IPS-20b (cell line): ENCODE measurements around the gene CPXM1.
"Not testable (repeated sequence)": the region's sequence is repeated elsewhere in the genome, so short reads cannot be mapped to it uniquely, and the experiment has no call there.

Experiments used
- H3K27ac ChIP-seq: one replicate; pipeline ENCODE4 v1.5.1; 2013; ENCODE audit warnings: low read length
- H3K27me3 ChIP-seq: 2 replicates; pipeline ENCODE4 v1.6.1; 2013; ENCODE audit warnings: mild to moderate bottlenecking, low read length, inconsistent platforms; ENCODE audit not compliant: insufficient read depth
- H3K36me3 ChIP-seq: 2 replicates; pipeline ENCODE4 v1.6.1; 2013; ENCODE audit warnings: low read depth, mild to moderate bottlenecking, inconsistent platforms, low read length, moderate library complexity; ENCODE audit not compliant: insufficient read depth
- H3K4me1 ChIP-seq: 2 replicates; pipeline ENCODE4 v1.6.1; 2013; ENCODE audit warnings: mild to moderate bottlenecking, control low read depth, inconsistent platforms, low read length, moderate library complexity; ENCODE audit not compliant: insufficient read depth
- H3K4me3 ChIP-seq: 2 replicates; pipeline ENCODE4 v1.5.1; 2013; ENCODE audit warnings: mild to moderate bottlenecking, low read length, inconsistent platforms
- H3K9ac ChIP-seq: 2 replicates; pipeline ENCODE4 v1.6.1; 2013; ENCODE audit warnings: low read depth, mild to moderate bottlenecking, inconsistent platforms, low read length, moderate library complexity
- H3K9me3 ChIP-seq: 2 replicates; pipeline ENCODE4 v1.6.1; 2013; ENCODE audit warnings: mild to moderate bottlenecking, low read depth, low read length, inconsistent platforms; ENCODE audit not compliant: insufficient read depth

CPXM1 gene

DNA sequence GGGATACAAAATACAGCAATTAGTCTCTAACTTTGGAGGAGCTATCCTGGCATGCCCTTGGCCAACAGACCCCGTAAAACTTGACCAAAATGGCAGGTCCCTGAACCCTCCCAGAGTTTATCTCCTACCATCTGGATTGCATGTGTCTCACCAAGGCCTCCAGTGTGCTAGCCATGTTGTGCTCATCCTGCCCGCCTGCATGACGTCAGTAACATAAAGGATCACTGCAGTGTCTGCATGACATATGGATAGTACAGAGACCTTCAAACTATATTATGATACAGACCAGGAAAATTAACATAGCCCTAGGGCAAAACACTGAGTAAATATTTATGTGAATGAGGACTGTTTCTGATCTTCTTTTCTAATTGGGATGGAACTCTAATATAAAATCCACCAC lies 25.3 kb downstream of the CPXM1 start:
- no peaks in the 10 kb centered on the region for H3K36me3 ChIP-seq
- H3K27me3 ChIP-seq, result no peaks in the 10 kb centered on the region
- no peaks in the 10 kb centered on the region for H3K4me1 ChIP-seq
- no peak overlapping the region for H3K4me3 ChIP-seq
- peaks cover 4% of the 10 kb centered on the region for H3K9me3 ChIP-seq
- H3K27ac ChIP-seq, result no peak overlapping the region
- no peak overlapping the region for H3K9ac ChIP-seq

GRCh38 chr20:2773812-2774211 lies 26.6 kb downstream of the CPXM1 start:
- Histone ChIP-seq H3K27me3 (peaks cover 8% of the 10 kb centered on the region), H3K4me1 (no peaks in the 10 kb centered on the region), H3K36me3 (no peaks in the 10 kb centered on the region), H3K4me3 (no peak overlapping the region), H3K9ac (no peak overlapping the region), H3K27ac (no peak overlapping the region), H3K9me3 (peaks cover 4% of the 10 kb centered on the region)

DNA sequence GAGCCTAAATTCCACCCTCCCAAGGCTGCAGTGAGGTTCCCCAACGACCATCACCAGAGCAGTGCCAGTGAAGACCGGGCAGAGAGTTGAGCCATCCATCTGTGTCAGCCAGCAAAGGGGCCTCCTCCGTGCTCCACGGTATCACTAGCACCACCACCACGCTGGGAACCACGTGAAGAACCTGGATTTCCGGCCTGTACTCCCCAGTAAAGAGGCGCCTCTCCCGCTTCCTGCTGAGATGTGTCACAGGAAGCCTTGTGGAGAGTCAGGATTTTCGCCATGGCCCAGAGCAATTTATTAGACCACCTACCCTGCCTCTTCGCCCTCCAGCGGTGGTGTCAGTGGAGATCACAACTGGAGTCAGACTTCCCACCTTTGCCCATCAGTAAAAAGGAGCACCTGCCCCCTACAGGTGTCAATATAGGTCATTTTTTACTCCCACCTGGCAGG lies 28.8 kb downstream of the CPXM1 start:
- no peak overlapping the region for H3K4me3 ChIP-seq
- peaks cover 4% of the 10 kb centered on the region for H3K9me3 ChIP-seq
- no peaks in the 10 kb centered on the region for H3K4me1 ChIP-seq
- H3K27me3 ChIP-seq, result peaks cover 10% of the 10 kb centered on the region
- no peaks in the 10 kb centered on the region for H3K36me3 ChIP-seq
- no peak overlapping the region for H3K27ac ChIP-seq
- H3K9ac ChIP-seq, result no peak overlapping the region

GRCh38 chr20:2770091-2770490 lies 30.3 kb downstream of the CPXM1 start:
- H3K4me1 ChIP-seq, H3K27ac ChIP-seq, H3K4me3 ChIP-seq, H3K9me3 ChIP-seq, H3K27me3 ChIP-seq, H3K9ac ChIP-seq, H3K36me3 ChIP-seq: not testable (repeated sequence)

DNA sequence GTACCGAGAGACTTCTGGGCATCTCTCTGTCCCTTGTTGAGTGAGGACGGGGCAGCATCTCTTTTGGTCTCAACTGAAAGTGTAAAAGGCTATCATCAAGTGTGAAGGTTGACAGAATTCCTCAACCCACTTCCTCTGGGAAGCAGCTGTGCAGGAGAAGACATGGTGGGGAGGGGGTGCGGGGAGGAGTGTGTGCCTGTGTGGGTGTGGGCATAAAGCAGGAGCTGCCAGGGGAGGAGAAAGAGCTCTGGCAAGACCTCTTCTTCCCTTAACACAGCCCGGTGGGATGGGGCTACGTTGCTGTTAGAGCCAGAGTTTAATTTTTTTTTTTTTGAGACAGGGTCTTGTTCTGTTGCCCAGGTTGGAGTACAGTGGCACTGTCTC lies 31.8 kb downstream of the CPXM1 start:
- H3K9me3 ChIP-seq, result no peaks in the 10 kb centered on the region
- H3K9ac ChIP-seq, result no peak overlapping the region
- peaks cover 10% of the 10 kb centered on the region for H3K27me3 ChIP-seq
- H3K36me3 ChIP-seq, result no peaks in the 10 kb centered on the region
- H3K4me1 ChIP-seq, result no peaks in the 10 kb centered on the region
- no peak overlapping the region for H3K27ac ChIP-seq
- H3K4me3 ChIP-seq, result no peak overlapping the region

DNA sequence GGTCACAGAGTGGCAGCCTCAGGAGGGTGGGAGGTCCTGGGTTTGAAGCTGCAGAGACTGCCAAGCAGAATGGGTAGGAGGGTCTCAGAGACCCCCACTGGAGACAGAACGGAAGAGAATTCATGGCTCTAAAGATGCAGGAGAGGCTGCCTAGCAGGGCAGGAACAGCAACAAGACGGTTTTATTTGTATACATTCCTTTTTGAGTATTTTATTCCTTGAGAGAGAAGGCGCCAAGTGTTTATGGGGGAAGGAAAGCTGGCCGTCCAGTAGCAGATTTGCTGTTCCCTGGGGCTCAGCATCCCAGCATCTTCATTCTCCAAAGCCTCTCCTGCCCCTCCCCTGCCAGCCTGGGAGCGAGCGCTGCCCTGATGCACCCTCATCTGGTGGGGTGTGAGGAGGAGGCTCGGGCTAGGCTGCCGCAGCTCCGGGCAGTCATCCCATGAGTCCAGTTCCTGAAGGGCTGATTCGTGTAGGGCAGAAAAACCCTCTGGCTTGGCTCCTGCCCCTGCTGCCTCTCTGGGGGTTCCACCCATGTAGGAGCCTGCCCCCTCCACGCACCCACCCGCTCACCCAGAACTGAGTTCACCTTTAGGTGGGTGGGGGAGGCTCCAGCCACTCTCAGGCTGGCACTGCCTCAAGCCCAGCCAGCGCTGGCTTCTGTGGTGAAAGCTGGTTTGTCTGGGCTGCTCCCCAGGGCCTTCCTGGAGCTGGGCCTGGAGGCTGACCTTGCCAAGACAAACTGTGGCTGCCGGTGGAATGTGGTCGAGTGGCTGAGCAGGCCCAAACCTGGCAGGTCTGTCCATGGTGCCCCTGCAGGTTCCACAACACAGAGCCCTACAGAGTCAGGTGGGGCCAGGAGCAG lies 32.4 kb downstream of the CPXM1 start:
- Histone ChIP-seq H3K36me3 (no peaks in the 10 kb centered on the region), H3K27me3 (peaks cover 11% of the 10 kb centered on the region), H3K9me3 (no peaks in the 10 kb centered on the region), H3K4me1 (no peaks in the 10 kb centered on the region), H3K9ac (no peak overlapping the region), H3K27ac (no peak overlapping the region), H3K4me3 (no peak overlapping the region)

GRCh38 chr20:2763186-2763585 lies 37.2 kb downstream of the CPXM1 start:
- Histone ChIP-seq H3K9me3 (no peaks in the 10 kb centered on the region), H3K9ac (no peak overlapping the region), H3K27ac (no peak overlapping the region), H3K4me3 (no peak overlapping the region), H3K4me1 (peaks cover 4% of the 10 kb centered on the region; the same call in 1 of the 2 replicates), H3K36me3 (no peaks in the 10 kb centered on the region), H3K27me3 (peaks cover 3% of the 10 kb centered on the region; the same call in 1 of the 2 replicates)

DNA sequence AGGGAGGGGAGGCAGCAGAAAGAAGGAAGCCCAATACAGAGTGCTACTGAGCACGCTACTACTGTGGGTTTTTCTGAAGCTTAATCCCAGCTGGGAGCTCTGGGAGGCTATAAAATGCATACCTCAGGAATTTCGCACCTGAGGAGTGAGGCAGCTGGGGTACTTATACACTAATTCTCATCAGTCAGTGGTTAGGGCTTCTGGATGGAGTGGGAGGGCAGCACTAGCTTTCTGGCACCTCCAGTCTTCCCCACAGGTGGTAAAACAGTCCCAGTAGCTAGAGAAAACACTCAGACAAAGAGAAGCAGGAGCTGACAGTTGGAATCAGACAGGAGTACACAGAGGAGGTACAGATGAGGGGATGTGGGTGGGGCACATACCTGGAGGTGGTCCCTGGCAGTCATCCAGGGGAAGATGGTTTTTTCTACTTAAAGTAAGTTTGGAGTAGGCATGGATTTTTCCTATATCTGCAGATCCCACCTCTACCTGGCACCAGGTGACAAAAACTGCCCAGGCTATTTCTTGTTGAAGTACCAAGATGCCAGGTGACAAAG lies 37.8 kb downstream of the CPXM1 start:
- no peaks in the 10 kb centered on the region for H3K36me3 ChIP-seq
- H3K27ac ChIP-seq, result no peak overlapping the region
- peaks cover 3% of the 10 kb centered on the region; the same call in 1 of the 2 replicates for H3K27me3 ChIP-seq
- no peak overlapping the region for H3K9ac ChIP-seq
- H3K4me1 ChIP-seq, result peaks cover 4% of the 10 kb centered on the region; the same call in 1 of the 2 replicates
- no peak overlapping the region for H3K4me3 ChIP-seq
- H3K9me3 ChIP-seq, result no peaks in the 10 kb centered on the region

DNA sequence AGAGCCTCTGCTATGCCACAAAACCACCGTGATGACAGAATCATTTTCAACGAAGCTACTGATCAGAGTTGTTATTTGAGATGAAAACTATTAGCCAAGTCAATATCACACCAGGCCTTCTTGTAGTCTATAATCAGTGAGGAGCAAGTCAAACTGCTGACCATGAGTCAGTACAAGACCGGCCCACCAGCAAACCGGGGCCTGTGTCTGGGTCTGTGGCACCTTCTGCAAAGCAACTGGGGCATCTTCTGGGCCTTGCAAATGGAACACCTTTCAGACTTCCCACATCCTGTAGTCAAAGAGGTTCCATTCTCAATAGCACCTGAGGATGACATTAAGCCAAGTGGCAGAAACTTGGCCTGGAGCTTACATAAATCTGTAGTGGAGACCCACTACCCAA lies 38.5 kb downstream of the CPXM1 start:
- H3K27ac ChIP-seq, result no peak overlapping the region
- no peak overlapping the region for H3K9ac ChIP-seq
- peaks cover 3% of the 10 kb centered on the region; the same call in 1 of the 2 replicates for H3K27me3 ChIP-seq
- H3K4me1 ChIP-seq, result peaks cover 4% of the 10 kb centered on the region; the same call in 1 of the 2 replicates
- no peaks in the 10 kb centered on the region for H3K9me3 ChIP-seq
- no peak overlapping the region for H3K4me3 ChIP-seq
- no peaks in the 10 kb centered on the region for H3K36me3 ChIP-seq

GRCh38 chr20:2760952-2761305 lies 39.5 kb downstream of the CPXM1 start:
- Histone ChIP-seq H3K36me3 (no peaks in the 10 kb centered on the region), H3K9me3 (no peaks in the 10 kb centered on the region), H3K27ac (no peak overlapping the region), H3K4me3 (no peak overlapping the region), H3K27me3 (peaks cover 10% of the 10 kb centered on the region; the same call in 1 of the 2 replicates), H3K9ac (no peak overlapping the region), H3K4me1 (peaks cover 4% of the 10 kb centered on the region; the same call in 1 of the 2 replicates)

DNA sequence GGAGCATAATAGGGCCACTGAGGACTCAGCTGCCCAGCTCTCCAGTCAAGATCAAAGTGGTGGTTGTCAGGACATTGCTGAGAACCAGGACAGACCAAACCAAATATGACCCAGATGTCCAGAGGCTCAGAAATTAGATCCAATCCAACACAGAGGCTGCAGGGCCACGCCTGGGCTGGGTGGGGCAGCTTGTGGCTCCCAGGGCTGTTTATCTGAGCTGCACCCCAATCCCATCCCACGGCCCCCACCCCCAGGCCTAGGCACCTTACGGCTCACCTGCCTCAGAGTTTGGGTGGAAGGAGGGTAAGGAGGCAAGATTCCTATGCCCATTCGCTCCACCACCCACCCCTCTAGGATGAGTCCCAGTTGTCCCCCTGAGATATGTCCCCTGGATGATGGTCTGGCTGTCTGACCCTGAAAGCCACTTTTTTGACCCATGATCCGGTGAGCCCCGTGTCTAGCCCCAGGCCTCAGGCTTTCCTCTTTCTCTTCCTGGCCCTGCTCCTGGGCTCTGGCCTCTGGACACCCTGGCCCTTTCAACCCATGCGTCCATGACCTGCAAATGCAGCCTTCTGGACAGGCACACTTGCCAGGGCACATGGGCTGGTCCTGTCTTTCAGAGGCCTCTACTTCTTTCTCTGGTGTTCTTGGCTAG lies 40.0 kb downstream of the CPXM1 start:
- H3K27me3 ChIP-seq, result peaks cover 10% of the 10 kb centered on the region
- H3K9ac ChIP-seq, result no peak overlapping the region
- H3K27ac ChIP-seq, result no peak overlapping the region
- peaks cover 4% of the 10 kb centered on the region; the same call in 1 of the 2 replicates for H3K4me1 ChIP-seq
- no peaks in the 10 kb centered on the region for H3K36me3 ChIP-seq
- H3K4me3 ChIP-seq, result no peak overlapping the region
- no peaks in the 10 kb centered on the region for H3K9me3 ChIP-seq
